Tibial nerve (tissue), 3 donors: ENCODE measurements around the gene AHNAK.
A peak's percentile ranks its signal among the peaks of the same experiment; 100 is the strongest.

Source experiments
- POLR2A ChIP-seq, 2 donors: fragments of 450-650 bp; IDR thresholded peaks; one replicate each; pipeline ENCODE4 v1.6.1; 2017; ENCODE audit warnings: antibody characterized with exemption in 2 of 2, mild to moderate bottlenecking in 2 of 2, moderate library complexity in 2 of 2
- TF ChIP-seq, protein P1 (sequence below), 5 experiments: fragments of 200-600 bp in 3 of 5; fragments of 450-650 bp in 2 of 5; sonication (generic) in 3 of 5; IDR thresholded peaks; one replicate each; pipeline ENCODE4 v1.5.1; 2016 to 2019; ENCODE audit warnings: antibody characterized with exemption in 5 of 5, mild to moderate bottlenecking in 3 of 5, moderate library complexity in 2 of 5

DNA sequence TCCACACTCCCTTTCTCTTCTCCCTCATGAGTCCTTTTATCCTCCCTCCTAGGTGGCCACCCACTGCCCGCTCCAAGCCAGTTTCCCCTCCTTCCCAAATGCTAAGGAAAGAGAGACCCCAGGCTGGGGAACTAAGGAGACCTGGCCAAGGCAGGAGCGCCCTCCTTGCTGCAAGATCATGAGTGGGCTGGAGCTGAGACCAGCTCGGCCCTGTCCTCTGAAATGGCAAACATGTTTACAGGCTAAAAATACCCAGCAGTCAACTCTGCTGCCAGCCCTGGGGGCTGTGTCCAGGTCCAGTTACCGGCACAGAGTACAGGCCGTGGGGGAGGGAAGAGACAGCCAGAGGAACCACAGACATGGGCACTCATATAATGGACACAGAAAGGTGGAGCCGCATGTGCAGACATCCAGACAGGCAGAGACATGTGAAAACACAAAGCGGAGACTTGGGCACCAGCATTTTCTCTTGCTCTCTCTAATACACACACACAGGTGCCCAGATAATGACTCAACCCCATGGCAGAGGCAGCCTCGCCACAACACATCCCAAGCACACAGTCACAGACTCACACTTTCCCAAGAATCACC, 1.2 kb upstream of the AHNAK start:
- TF ChIP-seq, protein P1, sequence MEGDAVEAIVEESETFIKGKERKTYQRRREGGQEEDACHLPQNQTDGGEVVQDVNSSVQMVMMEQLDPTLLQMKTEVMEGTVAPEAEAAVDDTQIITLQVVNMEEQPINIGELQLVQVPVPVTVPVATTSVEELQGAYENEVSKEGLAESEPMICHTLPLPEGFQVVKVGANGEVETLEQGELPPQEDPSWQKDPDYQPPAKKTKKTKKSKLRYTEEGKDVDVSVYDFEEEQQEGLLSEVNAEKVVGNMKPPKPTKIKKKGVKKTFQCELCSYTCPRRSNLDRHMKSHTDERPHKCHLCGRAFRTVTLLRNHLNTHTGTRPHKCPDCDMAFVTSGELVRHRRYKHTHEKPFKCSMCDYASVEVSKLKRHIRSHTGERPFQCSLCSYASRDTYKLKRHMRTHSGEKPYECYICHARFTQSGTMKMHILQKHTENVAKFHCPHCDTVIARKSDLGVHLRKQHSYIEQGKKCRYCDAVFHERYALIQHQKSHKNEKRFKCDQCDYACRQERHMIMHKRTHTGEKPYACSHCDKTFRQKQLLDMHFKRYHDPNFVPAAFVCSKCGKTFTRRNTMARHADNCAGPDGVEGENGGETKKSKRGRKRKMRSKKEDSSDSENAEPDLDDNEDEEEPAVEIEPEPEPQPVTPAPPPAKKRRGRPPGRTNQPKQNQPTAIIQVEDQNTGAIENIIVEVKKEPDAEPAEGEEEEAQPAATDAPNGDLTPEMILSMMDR (IDR thresholded peaks at IDR 0.05) = no peak
- TF ChIP-seq POLR2A (IDR thresholded peaks at IDR 0.05) = peak in 1 of 2 donors; percentile 35
